Liver (tissue), 9 donors: ENCODE data around the gene PSTPIP1. TPM values are rescaled to one million over a fixed set of nuclear protein-coding genes. Genes with fewer than 3 reads are reported as not detected.

ENCODE experiments used
- DNase-seq: peaks from one replicate; pipeline ENCODE4 v3.0.0-alpha.2; 2017; ENCODE audit warnings: low spot score
- H3K27ac ChIP-seq, 2 donors: one replicate each; pipeline ENCODE4 v1.7.0; 2013; ENCODE audit warnings: inconsistent platforms in 2 of 2, low read length in 2 of 2, control low read depth in 1 of 2, low read depth in 1 of 2, mild to moderate bottlenecking in 1 of 2
- H3K27me3 ChIP-seq, 4 donors: one replicate each; pipeline versions ENCODE4 v1.6.1 to v1.7.0; 2013; ENCODE audit warnings: low read length in 3 of 4, inconsistent platforms in 1 of 4, mild to moderate bottlenecking in 1 of 4, moderate library complexity in 1 of 4; ENCODE audit not compliant: control insufficient read depth in 4 of 4, insufficient read depth in 4 of 4
- H3K36me3 ChIP-seq, 4 donors: one replicate each; pipeline versions ENCODE4 v1.6.1 to v1.7.0; 2013; ENCODE audit warnings: low read length in 3 of 4, mild to moderate bottlenecking in 3 of 4, low read depth in 1 of 4, moderate library complexity in 1 of 4; ENCODE audit not compliant: control insufficient read depth in 4 of 4, insufficient read depth in 3 of 4
- H3K4me1 ChIP-seq, 4 donors: one replicate each; pipeline versions ENCODE4 v1.6.1 to v1.7.0; 2013; ENCODE audit warnings: low read length in 3 of 4, mild to moderate bottlenecking in 3 of 4, moderate library complexity in 1 of 4; ENCODE audit not compliant: control insufficient read depth in 4 of 4, insufficient read depth in 4 of 4
- H3K4me3 ChIP-seq, 3 donors: one replicate each; pipeline versions ENCODE4 v1.6.1 to v1.7.0; 2013; ENCODE audit warnings: low read length in 3 of 3, control low read depth in 1 of 3, low read depth in 1 of 3, mild to moderate bottlenecking in 1 of 3
- H3K9ac ChIP-seq, 2 donors: one replicate each; pipeline ENCODE4 v1.7.0; 2013; ENCODE audit warnings: low read length in 2 of 2, mild to moderate bottlenecking in 2 of 2, moderate library complexity in 2 of 2, control low read depth in 1 of 2, low read depth in 1 of 2
- H3K9me3 ChIP-seq, 4 donors: one replicate each; pipeline versions ENCODE4 v1.6.1 to v1.7.0; 2013; ENCODE audit warnings: low read length in 3 of 4; ENCODE audit not compliant: control insufficient read depth in 4 of 4
- EGR1 ChIP-seq, 2 donors: IDR thresholded peaks; 2 replicates each; pipeline ENCODE4 v1.6.1; 2016 to 2018; ENCODE audit warnings: antibody characterized with exemption in 2 of 2, low read depth in 2 of 2
- FOXA1 ChIP-seq: IDR thresholded peaks from 2 replicates; pipeline ENCODE4 v1.6.1; 2016; ENCODE audit warnings: antibody characterized with exemption
- FOXA2 ChIP-seq: IDR thresholded peaks from 2 replicates; pipeline ENCODE4 v1.6.1; 2016; ENCODE audit warnings: antibody characterized with exemption
- GABPA ChIP-seq, 2 donors: IDR thresholded peaks in 1 of 2; conservative IDR thresholded peaks in 1 of 2; 2 replicates each; pipeline ENCODE4 v1.6.1; 2016; ENCODE audit warnings: antibody characterized with exemption in 2 of 2, mild to moderate bottlenecking in 1 of 2, moderate library complexity in 1 of 2
- HNF4A ChIP-seq, 2 donors: conservative IDR thresholded peaks; 2 replicates each; pipeline ENCODE4 v1.6.1; 2016; ENCODE audit warnings: antibody characterized with exemption in 2 of 2, mild to moderate bottlenecking in 2 of 2
- HNF4G ChIP-seq: IDR thresholded peaks from 2 replicates; pipeline ENCODE4 v1.6.1; 2016; ENCODE audit warnings: antibody characterized with exemption
- JUND ChIP-seq, 2 donors: IDR thresholded peaks; 2 replicates each; pipeline ENCODE4 v1.6.1; 2016; ENCODE audit warnings: antibody characterized with exemption in 2 of 2
- NR2F2 ChIP-seq: IDR thresholded peaks from 2 replicates; pipeline ENCODE4 v1.6.1; 2016; ENCODE audit warnings: antibody characterized with exemption
- RAD21 ChIP-seq, 2 donors: IDR thresholded peaks; 2 replicates each; pipeline ENCODE4 v1.6.1; 2016; ENCODE audit warnings: antibody characterized with exemption in 2 of 2, mild to moderate bottlenecking in 2 of 2
- RXRA ChIP-seq, 2 donors: IDR thresholded peaks; 2 replicates each; pipeline ENCODE4 v1.6.1; 2017 to 2018; ENCODE audit warnings: antibody characterized with exemption in 2 of 2, mild to moderate bottlenecking in 1 of 2
- SP1 ChIP-seq: IDR thresholded peaks from 2 replicates; pipeline ENCODE4 v1.6.1; 2018; ENCODE audit warnings: antibody characterized with exemption, mild to moderate bottlenecking
- TAF1 ChIP-seq: conservative IDR thresholded peaks from 2 replicates; pipeline ENCODE4 v1.6.1; 2016; ENCODE audit warnings: antibody characterized with exemption, mild to moderate bottlenecking
- YY1 ChIP-seq: IDR thresholded peaks from 2 replicates; pipeline ENCODE4 v1.6.1; 2016; ENCODE audit warnings: antibody characterized with exemption, mild to moderate bottlenecking
- WGBS: extraction: QIAGEN DNeasy Blood & Tissue Kit; methylation state at CpG from one replicate; pipeline ENCODE4 v1.1.7; 2013; 5-methylcytosine and 5-hydroxymethylcytosine counted together
- polyA plus RNA-seq, 2 donors: library from polyadenylated mRNA; stranded (reverse) in 1 of 2; unstranded in 1 of 2; fragments of 200-250 nt in 1 of 2; fragments of >200 nt in 1 of 2; fragmentation: Nextera tagmentation in 1 of 2; extraction: Ambion mirVana in 1 of 2; gene quantifications; one replicate each; pipeline versions ENCODE4 v1.2.1 to v1.2.3, GENCODE V29; 2013 to 2015
- total RNA-seq, 2 donors: library from RNA; depleted of rRNA; stranded (reverse); fragments of >200 nt; gene quantifications; one replicate each; pipeline ENCODE4 v1.2.3, GENCODE V29; 2014
- TF ChIP-seq, protein P1 (sequence below): IDR thresholded peaks from 2 replicates; pipeline ENCODE4 v1.6.1; 2016; ENCODE audit warnings: antibody characterized with exemption
- TF ChIP-seq, protein P2 (sequence below): fragments of 150-350 bp; IDR thresholded peaks from 2 replicates; pipeline ENCODE4 v1.5.1; 2017; ENCODE audit warnings: improper control_type of control experiment, low read depth, low read length; ENCODE audit not compliant: missing input control
- TF ChIP-seq, protein P3 (sequence below): IDR thresholded peaks from 2 replicates; pipeline ENCODE4 v1.6.1; 2016; ENCODE audit warnings: antibody characterized with exemption
- TF ChIP-seq, protein P4 (sequence below): IDR thresholded peaks from 2 replicates; pipeline ENCODE4 v1.6.1; 2016; ENCODE audit warnings: antibody characterized with exemption, mild to moderate bottlenecking
- TF ChIP-seq, protein P5 (sequence below): IDR thresholded peaks from 2 replicates; pipeline ENCODE4 v1.6.1; 2016; ENCODE audit warnings: antibody characterized with exemption
- donor health status: healthy.
- donor health status: healthy.
- donor health status: healthy.
- donor health status: healthy.
- donor health status: healthy.

The PSTPIP1 gene
- total and polyA plus RNA-seq, 4 donors, result 1.1 to 4.6 (median 3.0) TPM

DNA sequence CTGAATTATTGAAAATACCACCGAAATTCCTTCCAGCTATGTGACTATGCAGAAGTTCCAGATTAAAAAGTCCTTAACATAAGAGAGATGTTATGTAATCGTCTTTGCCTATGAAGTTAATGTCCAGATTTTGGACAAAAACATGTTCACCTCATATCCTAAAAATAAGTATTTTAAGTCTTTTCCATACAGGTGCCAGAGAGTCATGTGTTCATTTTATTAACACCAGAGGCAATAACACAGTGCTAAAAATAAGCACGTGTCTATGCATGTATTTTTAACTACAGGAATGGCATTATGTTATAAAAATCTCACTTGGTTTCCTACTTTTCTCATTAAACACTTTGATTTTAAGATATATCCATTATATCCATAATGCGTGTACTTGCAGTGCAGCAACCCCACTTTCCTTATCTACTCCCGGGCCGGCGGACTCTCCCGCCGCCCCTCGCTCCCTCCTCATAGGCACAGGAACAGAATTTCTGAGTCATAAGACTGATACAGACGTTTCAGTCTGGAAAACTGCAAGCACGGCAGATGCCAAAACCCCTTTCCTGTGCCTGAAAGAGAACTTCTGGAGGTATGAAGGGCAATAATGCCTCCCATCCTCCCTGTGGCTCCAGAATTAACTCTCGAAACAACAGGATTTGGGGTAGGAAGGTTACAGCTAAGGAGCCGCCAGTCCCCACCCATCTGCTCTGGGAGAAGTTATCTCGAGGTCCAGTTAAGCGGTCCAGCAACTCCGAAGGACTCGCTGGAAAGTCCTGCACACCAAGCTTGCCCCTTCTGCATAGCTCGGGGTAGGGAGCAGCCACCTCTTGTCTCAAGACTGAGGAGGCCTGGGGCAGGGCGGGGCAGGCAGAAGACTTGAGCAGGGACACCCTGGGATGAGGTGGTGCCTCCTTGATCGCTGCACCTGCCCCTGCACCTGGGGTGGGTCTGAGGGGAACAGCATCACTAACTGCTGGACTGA, 22.3 kb upstream of the PSTPIP1 start:
- Histone ChIP-seq H3K4me1 (no peaks in the 10 kb centered on the region), H3K27me3 (no peaks in the 10 kb centered on the region), H3K36me3 (no peaks in the 10 kb centered on the region), H3K4me3 (no peak overlapping the region), H3K9me3 (no peaks in the 10 kb centered on the region), H3K27ac (no peak overlapping the region), H3K9ac (no peak overlapping the region)
- no peak for DNase-seq
- WGBS, result 66% methylated on average over 21 of the region's 21 CpGs
- TF ChIP-seq FOXA1 (no peak), SP1 (no peak), JUND (IDR thresholded peaks at IDR 0.05) (peak in 1 of 2 donors; percentile 42), RAD21 (IDR thresholded peaks at IDR 0.05) (no peak)
- TF ChIP-seq, protein P1, sequence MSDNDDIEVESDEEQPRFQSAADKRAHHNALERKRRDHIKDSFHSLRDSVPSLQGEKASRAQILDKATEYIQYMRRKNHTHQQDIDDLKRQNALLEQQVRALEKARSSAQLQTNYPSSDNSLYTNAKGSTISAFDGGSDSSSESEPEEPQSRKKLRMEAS, result no peak

DNA sequence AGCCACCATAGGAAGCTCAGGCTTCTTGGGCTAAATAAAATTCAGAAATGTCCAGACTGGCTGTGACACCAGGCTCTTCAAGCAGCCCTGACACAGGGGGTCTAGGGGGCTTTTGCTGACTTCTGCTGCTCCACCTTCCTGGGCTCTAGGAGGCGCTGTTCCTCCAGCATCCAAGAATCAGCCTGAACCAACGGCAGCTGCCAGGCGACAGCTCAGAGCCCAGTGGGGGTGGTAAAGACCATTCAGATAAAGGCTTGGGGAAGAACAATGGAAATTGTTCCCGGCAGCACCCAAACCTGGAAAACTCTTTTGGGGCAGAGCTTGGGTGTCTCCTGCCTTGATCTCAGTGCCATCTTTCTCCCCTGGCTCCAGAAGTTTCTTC, 21.6 kb upstream of the PSTPIP1 start:
- H3K4me3 ChIP-seq, result no peak overlapping the region
- H3K27me3 ChIP-seq, result no peaks in the 10 kb centered on the region
- TF ChIP-seq RAD21 (IDR thresholded peaks at IDR 0.05) (peak; percentile 54 to 63), HNF4G (no peak)
- H3K27ac ChIP-seq, result no peak overlapping the region
- no peak for DNase-seq
- 27% methylated on average over 4 of the region's 4 CpGs for WGBS
- no peaks in the 10 kb centered on the region for H3K36me3 ChIP-seq
- H3K4me1 ChIP-seq, result no peaks in the 10 kb centered on the region
- no peak overlapping the region for H3K9ac ChIP-seq
- no peaks in the 10 kb centered on the region for H3K9me3 ChIP-seq

DNA sequence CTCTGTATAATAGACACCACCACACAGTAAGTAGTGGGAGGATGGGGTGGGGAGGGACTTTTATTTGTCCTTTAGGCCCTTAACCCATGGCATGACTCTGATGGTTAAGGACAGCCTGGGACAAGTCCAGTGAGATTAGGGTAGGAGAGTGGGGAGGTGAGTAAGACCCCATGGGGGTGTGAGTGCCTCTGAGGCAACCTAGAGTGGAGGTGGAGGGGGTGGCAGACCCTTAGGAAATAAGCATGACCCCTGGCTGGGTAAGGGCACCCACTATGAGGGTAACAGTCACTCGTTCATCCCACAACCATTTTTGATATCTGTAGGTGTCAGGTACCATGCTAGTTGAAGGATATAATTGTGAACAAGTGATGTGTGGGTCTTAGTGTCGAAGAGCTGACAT, 21.0 kb upstream of the PSTPIP1 start:
- DNase-seq, result no peak
- H3K27ac ChIP-seq, result no peak overlapping the region
- peaks cover 0 to 2% (median 0%) of the 10 kb centered on the region in 4 donors for H3K9me3 ChIP-seq
- H3K4me1 ChIP-seq, result no peaks in the 10 kb centered on the region
- H3K9ac ChIP-seq, result no peak overlapping the region
- H3K27me3 ChIP-seq, result no peaks in the 10 kb centered on the region
- H3K4me3 ChIP-seq, result no peak overlapping the region
- H3K36me3 ChIP-seq, result no peaks in the 10 kb centered on the region
- 93% methylated on average over 2 of the region's 2 CpGs for WGBS
- TF ChIP-seq NR2F2, result no peak
- TF ChIP-seq HNF4A (conservative IDR thresholded peaks at IDR 0.05), result no peak
- TF ChIP-seq, protein P2, sequence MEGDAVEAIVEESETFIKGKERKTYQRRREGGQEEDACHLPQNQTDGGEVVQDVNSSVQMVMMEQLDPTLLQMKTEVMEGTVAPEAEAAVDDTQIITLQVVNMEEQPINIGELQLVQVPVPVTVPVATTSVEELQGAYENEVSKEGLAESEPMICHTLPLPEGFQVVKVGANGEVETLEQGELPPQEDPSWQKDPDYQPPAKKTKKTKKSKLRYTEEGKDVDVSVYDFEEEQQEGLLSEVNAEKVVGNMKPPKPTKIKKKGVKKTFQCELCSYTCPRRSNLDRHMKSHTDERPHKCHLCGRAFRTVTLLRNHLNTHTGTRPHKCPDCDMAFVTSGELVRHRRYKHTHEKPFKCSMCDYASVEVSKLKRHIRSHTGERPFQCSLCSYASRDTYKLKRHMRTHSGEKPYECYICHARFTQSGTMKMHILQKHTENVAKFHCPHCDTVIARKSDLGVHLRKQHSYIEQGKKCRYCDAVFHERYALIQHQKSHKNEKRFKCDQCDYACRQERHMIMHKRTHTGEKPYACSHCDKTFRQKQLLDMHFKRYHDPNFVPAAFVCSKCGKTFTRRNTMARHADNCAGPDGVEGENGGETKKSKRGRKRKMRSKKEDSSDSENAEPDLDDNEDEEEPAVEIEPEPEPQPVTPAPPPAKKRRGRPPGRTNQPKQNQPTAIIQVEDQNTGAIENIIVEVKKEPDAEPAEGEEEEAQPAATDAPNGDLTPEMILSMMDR, result no peak
- no peak for TF ChIP-seq TAF1
- TF ChIP-seq FOXA2, result no peak
- TF ChIP-seq JUND (IDR thresholded peaks at IDR 0.05), result no peak
- no peak for TF ChIP-seq EGR1 (IDR thresholded peaks at IDR 0.05; ENCODE audit: low read depth in 2 of 2)
- TF ChIP-seq RAD21 (IDR thresholded peaks at IDR 0.05), result no peak
- no peak for TF ChIP-seq HNF4G
- TF ChIP-seq, protein P3, sequence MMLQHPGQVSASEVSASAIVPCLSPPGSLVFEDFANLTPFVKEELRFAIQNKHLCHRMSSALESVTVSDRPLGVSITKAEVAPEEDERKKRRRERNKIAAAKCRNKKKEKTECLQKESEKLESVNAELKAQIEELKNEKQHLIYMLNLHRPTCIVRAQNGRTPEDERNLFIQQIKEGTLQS, result no peak
- no peak for TF ChIP-seq GABPA (IDR thresholded peaks at IDR 0.05 in 1 of 2, conservative IDR thresholded peaks at IDR 0.05 in 1 of 2)
- TF ChIP-seq YY1, result no peak
- TF ChIP-seq, protein P4, sequence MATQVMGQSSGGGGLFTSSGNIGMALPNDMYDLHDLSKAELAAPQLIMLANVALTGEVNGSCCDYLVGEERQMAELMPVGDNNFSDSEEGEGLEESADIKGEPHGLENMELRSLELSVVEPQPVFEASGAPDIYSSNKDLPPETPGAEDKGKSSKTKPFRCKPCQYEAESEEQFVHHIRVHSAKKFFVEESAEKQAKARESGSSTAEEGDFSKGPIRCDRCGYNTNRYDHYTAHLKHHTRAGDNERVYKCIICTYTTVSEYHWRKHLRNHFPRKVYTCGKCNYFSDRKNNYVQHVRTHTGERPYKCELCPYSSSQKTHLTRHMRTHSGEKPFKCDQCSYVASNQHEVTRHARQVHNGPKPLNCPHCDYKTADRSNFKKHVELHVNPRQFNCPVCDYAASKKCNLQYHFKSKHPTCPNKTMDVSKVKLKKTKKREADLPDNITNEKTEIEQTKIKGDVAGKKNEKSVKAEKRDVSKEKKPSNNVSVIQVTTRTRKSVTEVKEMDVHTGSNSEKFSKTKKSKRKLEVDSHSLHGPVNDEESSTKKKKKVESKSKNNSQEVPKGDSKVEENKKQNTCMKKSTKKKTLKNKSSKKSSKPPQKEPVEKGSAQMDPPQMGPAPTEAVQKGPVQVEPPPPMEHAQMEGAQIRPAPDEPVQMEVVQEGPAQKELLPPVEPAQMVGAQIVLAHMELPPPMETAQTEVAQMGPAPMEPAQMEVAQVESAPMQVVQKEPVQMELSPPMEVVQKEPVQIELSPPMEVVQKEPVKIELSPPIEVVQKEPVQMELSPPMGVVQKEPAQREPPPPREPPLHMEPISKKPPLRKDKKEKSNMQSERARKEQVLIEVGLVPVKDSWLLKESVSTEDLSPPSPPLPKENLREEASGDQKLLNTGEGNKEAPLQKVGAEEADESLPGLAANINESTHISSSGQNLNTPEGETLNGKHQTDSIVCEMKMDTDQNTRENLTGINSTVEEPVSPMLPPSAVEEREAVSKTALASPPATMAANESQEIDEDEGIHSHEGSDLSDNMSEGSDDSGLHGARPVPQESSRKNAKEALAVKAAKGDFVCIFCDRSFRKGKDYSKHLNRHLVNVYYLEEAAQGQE, result no peak
- TF ChIP-seq SP1, result no peak
- TF ChIP-seq, protein P5, sequence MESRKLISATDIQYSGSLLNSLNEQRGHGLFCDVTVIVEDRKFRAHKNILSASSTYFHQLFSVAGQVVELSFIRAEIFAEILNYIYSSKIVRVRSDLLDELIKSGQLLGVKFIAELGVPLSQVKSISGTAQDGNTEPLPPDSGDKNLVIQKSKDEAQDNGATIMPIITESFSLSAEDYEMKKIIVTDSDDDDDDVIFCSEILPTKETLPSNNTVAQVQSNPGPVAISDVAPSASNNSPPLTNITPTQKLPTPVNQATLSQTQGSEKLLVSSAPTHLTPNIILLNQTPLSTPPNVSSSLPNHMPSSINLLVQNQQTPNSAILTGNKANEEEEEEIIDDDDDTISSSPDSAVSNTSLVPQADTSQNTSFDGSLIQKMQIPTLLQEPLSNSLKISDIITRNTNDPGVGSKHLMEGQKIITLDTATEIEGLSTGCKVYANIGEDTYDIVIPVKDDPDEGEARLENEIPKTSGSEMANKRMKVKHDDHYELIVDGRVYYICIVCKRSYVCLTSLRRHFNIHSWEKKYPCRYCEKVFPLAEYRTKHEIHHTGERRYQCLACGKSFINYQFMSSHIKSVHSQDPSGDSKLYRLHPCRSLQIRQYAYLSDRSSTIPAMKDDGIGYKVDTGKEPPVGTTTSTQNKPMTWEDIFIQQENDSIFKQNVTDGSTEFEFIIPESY, result no peak
- no peak for TF ChIP-seq RXRA (IDR thresholded peaks at IDR 0.05)
- TF ChIP-seq, protein P1, result no peak
- no peak for TF ChIP-seq FOXA1
